ENCODE results near the gene LRP5. TPM values are rescaled to one million over a fixed set of nuclear protein-coding genes. Genes with fewer than 3 reads are reported as not detected.

Gene LRP5
- total and polyA plus RNA-seq, 9 of the 15 experiments (the other 6 are each of a cell fraction or from before 2014, with no cell fraction given): 0.48 to 44.2 (median 13.5) TPM

GRCh38 chr11:68327586-68328370 lies 15.4 kb downstream of the LRP5 start:
- Histone ChIP-seq H3K27me3 (ENCODE audit: control insufficient read depth in 2 of 2, insufficient read depth in 2 of 2, low read length in 2 of 2) (no peaks in the 10 kb centered on the region), H3K9ac (ENCODE audit: insufficient read depth in 1 of 2, low read depth in 2 of 2, low read length in 2 of 2) (no peak overlapping the region), H3K79me2 (ENCODE audit: control insufficient read depth, insufficient read depth, low read length) (peaks cover 62% of the 10 kb centered on the region), H3K27ac (ENCODE audit: extremely low read depth, low read depth, low read length) (no peak overlapping the region), H3K9me3 (replicated peaks; ENCODE audit: control insufficient read depth, insufficient read depth, low read depth, low read length) (no peaks in the 10 kb centered on the region), H3K9me1 (ENCODE audit: control insufficient read depth, insufficient read depth, low read length) (no peaks in the 10 kb centered on the region), H4K20me1 (replicated peaks; ENCODE audit: control insufficient read depth, insufficient read depth, low read length) (peaks cover 27% of the 10 kb centered on the region), H3K4me2 (ENCODE audit: insufficient read depth, low read length) (no peak overlapping the region), H3K36me3 (ENCODE audit: control insufficient read depth, insufficient read depth, low read length) (peaks cover 23% of the 10 kb centered on the region; the same call in 2 of the 3 replicates), H3K4me3 (no peak overlapping the region), H2AFZ (ENCODE audit: low read depth, low read length) (no peak overlapping the region), H3K4me1 (replicated peaks in 1 of 2; ENCODE audit: control insufficient read depth in 2 of 2, insufficient read depth in 2 of 2, low read length in 2 of 2) (peaks cover 0 to 35% of the 10 kb centered on the region in 2 experiments; a peak in 2 of 5 replicates)
- intact Hi-C loops (cut with micrococcal nuclease): no loop called here
- no TSS peak for BruUV-seq (replicated peaks)
- FAIRE-seq (peak; percentile 32), ATAC-seq (no peak), DNase-seq (ENCODE audit: extremely low read depth in 1 of 4, low spot score in 3 of 4) (no peak)
- ChIA-PET CTCF (ENCODE audit: low intra/inter-chr PET ratio) (no interaction called here), POLR2A (interaction anchor here (1.6 kb wide), 1 partner anchor 13 kb away, joined by 6 read pairs; no protein-coding TSS in a partner anchor)
- WGBS (ENCODE audit: insufficient coverage, low coverage, missing lambda C conversion rate): 80% methylated on average over 15 of the region's 19 CpGs
- TF ChIP-seq, protein P1, sequence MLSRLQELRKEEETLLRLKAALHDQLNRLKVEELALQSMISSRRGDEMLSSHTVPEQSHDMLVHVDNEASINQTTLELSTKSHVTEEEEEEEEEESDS (CRISPR knock-in tag; IDR thresholded peaks at IDR 0.05): no peak
- TF ChIP-seq SOX6 (IDR thresholded peaks at IDR 0.05) (no peak), E2F4 (CRISPR knock-in tag; IDR thresholded peaks at IDR 0.05; ENCODE audit: low read depth) (no peak), RREB1 (CRISPR knock-in tag; IDR thresholded peaks at IDR 0.05) (no peak), ARID1B (IDR thresholded peaks at IDR 0.05) (no peak), HLTF (IDR thresholded peaks at IDR 0.05) (no peak), ZNF668 (CRISPR knock-in tag; IDR thresholded peaks at IDR 0.05) (no peak), SIN3A (IDR thresholded peaks at IDR 0.05; ENCODE audit: borderline replicate concordance in 2 of 2, control insufficient read depth in 1 of 2, low read depth in 2 of 2, low read length in 2 of 2) (no peak), PREB (CRISPR knock-in tag; IDR thresholded peaks at IDR 0.05) (no peak), CSDE1 (IDR thresholded peaks at IDR 0.05) (no peak), ZBED1 (IDR thresholded peaks at IDR 0.05) (no peak)
- TF ChIP-seq, protein P2, sequence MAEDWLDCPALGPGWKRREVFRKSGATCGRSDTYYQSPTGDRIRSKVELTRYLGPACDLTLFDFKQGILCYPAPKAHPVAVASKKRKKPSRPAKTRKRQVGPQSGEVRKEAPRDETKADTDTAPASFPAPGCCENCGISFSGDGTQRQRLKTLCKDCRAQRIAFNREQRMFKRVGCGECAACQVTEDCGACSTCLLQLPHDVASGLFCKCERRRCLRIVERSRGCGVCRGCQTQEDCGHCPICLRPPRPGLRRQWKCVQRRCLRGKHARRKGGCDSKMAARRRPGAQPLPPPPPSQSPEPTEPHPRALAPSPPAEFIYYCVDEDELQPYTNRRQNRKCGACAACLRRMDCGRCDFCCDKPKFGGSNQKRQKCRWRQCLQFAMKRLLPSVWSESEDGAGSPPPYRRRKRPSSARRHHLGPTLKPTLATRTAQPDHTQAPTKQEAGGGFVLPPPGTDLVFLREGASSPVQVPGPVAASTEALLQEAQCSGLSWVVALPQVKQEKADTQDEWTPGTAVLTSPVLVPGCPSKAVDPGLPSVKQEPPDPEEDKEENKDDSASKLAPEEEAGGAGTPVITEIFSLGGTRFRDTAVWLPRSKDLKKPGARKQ (CRISPR knock-in tag; IDR thresholded peaks at IDR 0.05): no peak
- in situ Hi-C loops (cut with MboI): no loop called here

Measured in K562 (cell line).